NCI-H1417 (cell line): ENCODE data around the gene AK1.

Experiments used
- DNase-seq, 3 experiments: peaks; one replicate each; lab custom pipeline; 2025; lab: John Stamatoyannopoulos, UW

AK1 gene

DNA sequence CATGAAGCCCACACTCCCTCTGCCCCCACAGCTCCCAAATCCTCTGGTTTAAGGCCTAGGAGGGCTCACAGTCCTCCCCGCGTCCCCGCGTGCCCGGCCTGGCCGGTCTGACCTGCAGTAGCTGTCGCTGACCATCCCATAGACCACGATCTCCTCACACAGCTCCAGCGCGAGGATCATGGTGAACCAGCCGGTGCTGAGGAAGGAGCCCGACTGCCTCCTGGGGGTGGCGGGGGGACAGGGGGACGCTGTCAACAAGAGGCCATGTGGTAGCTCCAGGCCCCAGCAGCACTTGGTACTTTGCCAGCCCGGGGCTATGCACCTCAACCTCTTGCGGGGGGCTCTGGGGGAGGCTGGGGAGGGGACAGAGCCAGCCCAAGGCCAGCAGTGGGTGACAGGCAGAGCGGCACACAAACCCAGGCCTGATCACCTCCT, 32.4 kb upstream of the AK1 start:
- no peak for DNase-seq

DNA sequence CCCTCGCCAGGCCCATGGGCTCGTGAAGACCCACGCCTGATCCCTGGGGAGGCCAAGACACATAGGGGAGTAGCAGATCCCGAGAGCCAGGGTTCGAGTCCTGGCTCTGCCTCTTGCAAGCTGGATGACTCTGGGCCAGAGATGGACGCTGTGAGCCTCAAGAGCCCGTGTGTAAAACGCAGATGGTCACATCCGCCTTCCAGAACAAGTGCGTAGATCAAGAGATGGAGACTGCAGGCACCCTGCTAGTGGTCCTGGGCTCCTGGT, 31.1 kb upstream of the AK1 start:
- DNase-seq, result no peak

DNA sequence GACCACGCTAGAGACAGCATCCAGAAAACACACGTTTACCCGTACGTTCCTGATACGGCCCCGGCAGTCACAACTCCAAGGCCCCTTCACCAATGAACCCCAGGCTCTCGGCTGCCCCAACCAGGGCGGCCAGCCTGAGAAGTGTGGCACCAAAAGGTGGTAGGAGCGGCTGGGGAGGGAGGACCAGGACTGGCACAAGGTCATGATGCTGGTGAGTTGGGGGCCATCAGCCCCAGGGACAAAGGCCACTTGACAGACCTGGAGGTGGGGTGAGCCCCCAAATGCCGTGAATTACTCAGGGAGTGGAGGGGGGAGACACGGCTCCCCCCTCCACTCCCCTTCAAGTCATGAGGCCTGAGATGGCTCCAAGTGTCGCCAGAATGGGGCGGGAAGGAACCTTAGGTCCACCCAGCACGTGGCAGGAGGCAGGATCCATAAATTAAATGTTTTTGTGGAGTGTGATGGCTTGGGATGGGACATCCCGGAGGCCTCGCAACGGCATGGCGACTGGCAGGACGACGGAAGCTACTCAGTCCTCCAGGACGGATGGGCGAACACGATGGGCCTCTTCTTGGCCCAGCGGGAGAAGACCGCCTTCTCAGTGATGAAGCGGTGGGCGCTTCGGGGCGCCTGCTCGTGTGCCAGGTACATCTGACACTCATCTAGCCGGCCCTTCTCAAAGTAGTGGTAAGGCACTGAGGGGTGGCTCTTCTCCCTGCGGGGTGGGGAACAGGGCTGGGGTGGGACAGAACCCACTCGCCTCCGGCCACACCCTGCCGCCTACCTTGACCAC, 30.6 kb upstream of the AK1 start:
- no peak for DNase-seq

DNA sequence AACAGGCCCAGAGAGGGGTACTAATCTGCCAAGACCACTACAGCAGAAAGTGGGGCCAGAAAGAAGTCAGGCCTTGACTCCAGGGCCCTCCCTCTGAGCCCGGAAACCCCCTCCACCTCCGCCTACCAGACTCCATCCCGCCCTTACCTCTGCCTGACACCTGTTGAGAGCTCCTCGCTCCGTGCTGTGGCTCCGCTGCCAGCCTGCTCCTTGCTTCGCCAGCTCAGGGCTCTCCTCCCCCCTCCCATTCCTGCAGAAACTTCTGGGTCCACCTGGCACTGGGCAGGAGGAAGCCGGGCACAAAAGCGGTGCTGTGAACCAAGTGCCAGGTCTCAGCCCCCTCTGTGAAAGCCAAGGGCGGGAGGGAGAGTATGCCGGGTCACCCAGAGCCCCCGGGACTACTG, 28.3 kb upstream of the AK1 start:
- DNase-seq, result no peak

DNA sequence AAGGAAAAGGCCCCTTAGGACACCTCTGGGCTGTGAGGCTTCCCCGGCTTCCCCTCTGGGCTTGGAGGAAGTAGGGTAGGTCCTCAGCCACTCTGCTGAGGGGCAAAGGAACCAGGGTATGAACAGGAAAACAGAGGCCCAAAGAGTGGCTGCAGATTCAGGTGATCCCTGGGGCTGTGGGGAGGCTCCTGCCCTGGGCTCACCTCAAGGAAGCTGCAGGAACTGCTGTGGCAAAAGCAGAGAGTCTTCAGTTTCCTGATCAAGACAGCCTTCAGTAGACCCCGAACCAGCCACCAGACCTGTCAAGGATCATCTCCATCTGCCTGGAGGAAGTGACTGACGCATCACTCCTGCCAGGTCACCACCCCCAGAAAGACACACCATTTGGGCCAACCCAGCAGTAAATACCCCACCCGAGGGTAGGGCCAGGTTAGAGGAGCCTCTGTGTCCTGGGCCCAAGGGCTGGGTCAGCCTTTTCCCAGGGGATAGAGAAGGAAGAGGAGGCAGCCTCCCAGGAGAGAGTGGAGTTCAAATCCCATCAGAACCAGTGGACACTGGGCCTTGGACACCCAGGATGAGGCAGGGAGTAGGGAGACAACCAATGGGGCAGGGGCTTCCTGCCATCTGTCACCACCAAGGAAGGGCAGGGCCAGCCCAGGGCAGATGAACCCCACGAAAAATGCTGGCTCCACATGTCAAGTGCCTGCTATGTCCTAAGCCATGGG, 27.7 kb upstream of the AK1 start:
- DNase-seq, result no peak

DNA sequence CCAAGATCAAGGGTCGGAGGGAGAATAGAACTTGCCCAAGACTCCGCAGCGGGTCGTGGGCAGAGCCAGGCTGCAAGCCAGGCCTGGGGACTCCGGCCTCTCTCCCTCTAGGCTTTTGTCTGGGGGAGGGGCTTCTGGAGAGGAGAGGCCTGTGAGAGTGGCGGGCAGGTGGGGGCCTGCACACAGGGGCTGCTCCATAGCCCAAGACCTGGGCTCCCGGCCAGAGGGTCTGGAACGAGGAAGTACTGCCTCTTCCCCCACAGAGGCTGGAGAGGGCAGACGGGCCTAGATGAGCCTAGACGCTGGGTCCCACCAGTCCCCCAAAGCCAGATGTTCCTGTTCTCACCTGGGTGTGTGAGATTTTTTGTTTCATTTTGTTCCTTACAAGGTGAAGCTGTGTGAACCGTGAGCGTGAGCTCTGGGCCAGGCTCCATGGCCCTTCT, 27.1 kb upstream of the AK1 start:
- no peak for DNase-seq

DNA sequence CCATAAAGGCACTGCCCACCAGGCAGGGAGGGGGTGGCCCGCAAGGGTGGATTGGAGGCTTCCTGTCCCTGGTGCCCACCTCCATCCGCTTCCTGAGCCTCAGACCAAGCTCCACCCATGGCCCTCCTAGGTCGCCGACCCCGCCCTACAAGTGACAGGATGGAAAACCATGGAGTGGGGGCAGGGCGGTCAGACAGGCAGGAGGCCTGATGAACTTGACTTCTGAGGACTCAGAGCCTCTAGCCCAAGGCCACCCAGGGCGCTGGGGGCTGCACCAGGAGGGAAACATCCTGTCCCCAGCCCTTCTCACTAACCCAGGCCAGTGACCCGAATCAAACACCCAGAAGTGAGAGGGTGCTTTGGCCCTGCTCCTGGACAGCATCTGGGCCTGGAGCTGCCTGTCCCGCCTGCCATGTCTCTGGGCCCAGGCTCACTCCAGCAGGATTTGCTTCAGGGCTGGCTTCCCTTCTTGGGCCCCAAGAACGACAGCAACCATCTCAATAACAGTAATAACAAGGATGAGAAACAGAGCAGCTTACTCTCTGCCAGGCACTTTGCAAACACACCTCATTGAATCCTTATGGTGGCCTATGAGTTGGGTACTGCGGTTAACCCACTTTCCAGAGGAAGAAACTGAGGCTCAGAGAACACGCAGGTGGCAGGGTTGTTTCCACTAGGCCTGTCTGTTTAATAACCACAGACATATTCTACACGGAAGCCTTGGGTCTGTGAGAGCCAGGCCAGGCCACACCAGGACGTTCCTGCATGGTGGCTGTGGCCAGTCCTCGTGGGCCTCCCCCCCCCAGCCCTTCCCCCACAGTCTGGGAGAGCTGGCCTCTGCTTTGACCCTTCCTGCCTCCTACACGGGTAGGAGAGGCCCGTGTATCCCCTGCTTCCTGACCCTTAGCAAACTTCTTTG, 26.3 kb upstream of the AK1 start:
- no peak for DNase-seq

DNA sequence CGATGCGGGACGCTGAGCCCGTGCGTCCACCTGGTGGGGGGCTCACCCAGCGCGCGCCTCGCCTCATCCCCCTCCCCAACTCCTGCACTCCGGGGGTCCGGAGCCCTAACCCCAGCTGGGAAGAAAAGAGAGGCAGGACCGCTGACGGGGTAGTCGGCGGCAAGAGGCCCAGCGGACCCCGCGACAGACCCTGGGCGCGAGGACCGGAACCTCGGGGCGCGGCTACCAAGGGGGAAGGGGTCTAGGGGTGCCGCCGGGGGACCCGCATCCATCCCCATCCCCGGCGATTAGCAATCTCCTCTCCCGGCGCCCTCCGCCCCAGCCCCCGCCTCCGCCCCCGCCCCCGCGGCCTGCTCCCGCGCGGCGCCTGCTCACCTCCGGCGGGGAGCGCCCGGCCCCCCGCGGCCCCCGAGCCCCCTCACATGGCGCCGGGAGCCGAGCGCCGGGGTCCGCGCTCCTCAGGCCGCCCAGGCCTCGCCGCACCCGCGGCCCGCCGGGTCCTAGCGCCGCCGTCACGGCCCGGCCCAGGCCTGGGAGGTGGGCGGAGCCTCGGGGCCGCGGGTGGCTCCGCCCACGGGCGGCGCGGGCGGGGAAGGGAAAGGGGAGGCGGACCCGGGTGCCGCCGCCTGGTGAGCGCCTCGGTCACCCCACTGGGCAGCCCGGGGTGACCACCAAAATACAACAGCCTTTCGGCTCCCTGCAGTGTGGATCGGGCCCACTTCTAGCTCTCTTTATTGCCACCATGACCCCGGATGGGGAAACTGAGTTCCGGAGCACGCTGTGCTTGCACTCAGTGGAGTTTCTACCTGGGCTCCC, 21.9 kb upstream of the AK1 start, which contains the start of gene ST6GALNAC6:
TSS of gene ST6GALNAC6 (minus strand) at position 476 of the 816 bp plus-strand sequence. CDS start 1,622 bp downstream, outside the sequence.
- peak; percentile 63 to 84 (median 75) for DNase-seq

DNA sequence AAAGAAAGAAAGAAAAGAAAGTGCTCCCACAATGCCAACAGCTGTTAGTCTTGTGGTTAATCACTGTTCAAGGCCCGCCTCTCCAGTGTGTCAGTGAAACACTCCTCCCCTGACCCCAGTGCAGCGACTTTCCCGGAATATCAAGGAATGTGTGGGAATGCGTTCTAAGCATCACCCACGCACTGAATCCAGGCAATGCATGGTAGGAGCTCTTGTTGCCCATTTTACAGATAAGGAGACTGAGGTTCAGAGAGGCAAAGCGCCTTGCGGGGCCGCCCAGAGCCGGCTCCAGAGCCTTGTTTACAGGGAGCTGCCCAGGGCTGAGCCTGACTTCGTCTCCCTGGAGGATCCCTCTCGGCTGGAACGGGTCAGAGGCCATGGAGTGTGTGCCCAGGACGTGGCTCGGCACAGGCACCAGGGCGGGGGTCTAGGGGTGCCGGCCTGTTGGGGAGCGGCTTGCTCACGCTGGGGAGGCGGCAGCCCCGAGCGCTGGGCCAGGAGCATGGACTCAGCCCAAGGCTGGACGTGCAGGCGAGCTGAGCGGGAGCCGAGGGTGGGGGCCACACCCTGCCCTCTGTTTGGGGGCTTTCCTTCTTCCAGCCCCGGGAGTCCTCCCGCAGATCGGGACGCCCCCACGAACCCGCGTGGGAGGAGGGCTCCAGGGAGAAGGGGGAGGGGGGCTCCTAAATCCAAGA, 21.1 kb upstream of the AK1 start:
- DNase-seq, result peak in 1 of 3 experiments; percentile 48

DNA sequence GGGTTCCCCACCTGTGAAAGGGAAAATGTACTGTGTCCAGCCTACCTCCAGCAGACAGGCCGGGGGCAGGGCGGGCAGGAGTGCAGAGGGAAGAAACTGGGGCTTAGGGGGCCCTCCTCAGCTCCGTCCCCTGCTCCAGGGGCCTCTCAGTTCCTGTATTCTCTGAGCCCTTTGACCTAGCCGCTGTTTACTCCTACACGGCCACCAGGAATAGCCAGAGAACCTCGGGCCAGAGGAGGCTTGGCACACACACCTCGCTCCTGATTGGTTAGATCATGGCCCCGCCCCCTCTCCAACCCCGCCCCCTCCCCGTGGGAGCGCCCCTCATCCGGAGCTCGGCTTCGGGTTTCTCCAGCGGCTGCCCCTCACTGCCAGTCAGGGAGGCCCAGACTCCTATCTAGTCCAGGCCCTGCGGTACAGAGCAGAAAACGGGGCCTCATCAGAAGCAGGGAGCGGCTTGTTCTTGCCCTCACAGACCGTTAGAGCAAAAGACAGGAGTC, 19.8 kb upstream of the AK1 start:
- no peak for DNase-seq

DNA sequence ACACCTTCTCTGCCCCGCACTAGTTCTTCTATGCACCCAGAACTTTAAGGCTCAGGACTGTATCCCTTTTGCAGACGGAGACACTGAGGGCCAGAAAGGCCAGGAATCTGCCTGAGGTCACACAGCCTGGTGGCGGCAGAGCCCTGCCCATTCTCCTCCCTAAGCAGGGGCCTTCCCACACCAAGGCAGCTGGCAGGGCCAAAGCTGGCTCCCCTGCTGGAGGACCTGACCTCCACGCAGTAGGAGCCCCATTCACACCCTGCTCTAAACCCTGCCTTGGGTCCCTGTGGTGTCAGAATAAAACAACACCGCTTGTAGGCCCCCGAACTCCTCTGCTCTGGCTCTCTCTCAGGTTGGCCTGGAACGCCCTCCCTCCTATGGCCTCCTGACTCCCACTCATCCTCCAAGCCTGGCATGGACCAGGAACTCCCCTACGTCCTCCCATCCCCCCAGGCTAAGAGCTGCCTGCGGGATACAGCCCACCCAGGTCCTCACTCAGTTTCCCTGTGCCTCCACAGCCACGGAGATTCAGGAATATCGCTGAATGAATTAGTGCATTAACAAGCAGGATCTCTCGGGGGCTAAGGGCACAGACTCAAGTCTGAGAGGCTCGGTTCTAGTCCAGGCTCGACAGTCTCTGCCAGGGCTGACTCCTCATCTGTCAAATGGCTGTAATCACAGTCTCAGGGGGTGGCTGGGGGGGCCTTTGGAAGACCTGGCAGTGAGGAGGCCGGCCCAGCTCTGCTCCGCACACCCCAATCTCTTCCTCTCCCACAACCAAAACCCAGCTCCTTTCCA, 19.1 kb upstream of the AK1 start:
- no peak for DNase-seq

DNA sequence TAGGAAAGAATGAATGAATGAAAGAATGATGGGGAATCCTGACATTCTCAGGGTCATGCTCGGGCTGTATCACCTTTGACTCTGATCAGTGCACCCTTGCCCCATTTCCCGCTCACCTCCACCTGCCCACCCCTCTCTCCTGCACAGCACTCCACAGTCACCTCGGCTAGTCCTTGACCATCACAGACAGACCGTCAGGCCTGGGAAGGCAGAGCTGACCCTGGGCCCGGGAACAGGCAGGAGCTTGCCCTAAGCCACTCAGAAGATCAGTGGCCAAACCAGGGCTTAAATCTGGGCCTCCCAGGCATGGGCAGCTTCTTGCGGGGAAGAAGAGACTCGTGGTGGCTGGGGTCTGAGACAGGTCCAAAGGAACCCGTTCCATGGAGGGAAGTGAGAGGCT, 18.3 kb upstream of the AK1 start:
- no peak for DNase-seq

DNA sequence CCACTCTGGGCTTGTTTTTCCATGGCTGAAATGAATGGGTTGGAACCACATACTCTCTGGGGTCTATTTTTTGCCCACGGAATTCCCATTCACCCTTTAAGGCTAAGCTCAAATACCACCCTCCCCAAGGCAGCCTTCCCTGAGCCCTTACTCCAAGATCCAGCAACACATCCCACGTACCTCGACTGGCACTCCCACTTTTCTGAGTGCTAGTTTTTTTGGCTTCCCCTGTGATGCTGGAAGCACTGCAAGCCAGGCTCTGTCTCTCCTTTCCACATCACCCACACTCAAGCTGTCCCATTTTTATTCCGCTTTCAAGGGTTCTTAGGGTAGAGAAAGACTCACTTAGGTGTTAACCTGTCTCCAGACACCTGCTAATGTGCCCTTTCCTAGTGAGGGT, 15.9 kb upstream of the AK1 start:
- no peak for DNase-seq

DNA sequence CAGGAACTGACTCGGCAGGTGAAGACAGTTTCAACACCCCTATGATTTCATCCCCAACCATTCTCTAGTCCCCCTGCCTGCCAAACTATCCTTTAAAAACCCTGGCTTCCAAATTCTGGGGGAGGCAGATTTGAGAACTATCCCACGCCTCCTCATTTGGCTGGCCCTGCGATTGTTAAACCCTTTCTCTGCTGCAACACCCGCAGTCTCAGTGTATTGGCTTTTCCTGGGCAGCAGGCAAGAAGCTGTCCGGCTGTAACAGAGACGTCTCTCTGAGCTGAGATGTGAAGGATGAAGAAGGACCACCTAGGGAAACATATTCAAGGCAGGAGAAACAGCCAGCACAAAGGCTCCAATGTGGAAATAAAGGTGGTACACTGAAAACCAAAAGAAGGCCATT, 15.4 kb upstream of the AK1 start:
- no peak for DNase-seq

DNA sequence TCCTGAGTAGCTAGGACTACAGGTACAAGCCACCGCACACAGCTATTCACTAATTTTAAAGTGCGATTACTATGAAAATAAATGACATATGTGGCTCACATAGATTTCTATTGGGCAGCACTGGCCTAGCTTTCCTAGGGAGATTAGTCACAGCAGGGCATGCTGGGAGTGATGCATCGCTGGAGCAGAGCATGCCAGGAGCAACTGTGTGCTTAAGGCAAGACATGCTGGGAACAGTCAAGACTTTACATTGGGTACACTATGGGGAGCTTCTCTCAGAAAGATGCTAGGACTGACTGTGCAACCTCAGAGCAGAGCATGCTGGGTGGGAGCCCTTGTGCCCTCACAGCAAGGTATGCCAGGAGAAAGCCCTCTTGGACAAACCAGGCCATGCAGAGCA, 12.6 kb upstream of the AK1 start:
- DNase-seq, result no peak

DNA sequence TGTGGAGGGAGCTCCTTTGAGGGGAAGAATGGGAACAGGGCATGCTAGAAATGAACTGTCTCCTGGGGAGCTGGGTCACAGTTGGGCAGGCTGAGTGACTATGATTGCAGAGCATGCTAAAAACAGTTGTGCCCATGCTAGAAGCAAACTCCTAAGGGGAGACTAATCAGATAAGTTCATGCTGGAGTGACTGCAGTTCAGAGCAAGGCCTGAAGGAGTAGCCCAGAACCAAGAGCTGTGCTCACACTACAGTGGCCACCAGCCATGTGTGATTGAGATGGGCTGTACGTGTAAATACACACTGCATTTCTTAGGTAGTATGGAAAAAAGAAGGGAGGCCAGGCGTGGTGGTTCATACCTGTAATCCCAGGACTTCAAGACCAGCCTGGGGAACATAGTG, 10.3 kb upstream of the AK1 start:
- DNase-seq, result no peak

DNA sequence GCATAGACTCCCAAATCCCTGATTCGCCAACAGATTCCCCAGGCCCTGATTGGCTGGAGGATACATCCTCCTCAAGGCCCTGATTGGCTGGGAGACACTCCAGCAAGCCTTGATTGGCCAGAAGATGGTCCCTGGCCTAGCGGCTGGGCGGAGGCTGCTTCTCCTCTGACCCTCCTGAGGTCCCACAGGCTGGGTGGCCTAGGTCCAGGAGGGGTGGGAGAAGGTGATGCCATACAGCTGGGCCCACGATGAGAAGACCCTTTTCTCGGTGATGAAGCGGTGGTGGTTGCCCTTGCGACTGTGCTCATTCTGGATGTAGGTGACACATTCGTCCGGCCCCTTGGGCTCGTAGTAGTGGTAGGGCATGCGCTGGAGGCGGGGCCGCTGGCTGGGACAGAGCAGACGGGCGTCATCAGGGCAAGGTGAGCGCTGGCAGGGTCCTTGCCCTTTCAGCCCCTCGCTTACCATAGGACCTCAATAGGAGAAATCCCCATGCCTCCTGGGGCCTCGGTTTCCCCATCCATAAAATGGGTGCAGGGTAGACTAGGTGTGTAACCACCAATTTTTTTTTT, 9.0 kb upstream of the AK1 start:
- DNase-seq, result no peak

DNA sequence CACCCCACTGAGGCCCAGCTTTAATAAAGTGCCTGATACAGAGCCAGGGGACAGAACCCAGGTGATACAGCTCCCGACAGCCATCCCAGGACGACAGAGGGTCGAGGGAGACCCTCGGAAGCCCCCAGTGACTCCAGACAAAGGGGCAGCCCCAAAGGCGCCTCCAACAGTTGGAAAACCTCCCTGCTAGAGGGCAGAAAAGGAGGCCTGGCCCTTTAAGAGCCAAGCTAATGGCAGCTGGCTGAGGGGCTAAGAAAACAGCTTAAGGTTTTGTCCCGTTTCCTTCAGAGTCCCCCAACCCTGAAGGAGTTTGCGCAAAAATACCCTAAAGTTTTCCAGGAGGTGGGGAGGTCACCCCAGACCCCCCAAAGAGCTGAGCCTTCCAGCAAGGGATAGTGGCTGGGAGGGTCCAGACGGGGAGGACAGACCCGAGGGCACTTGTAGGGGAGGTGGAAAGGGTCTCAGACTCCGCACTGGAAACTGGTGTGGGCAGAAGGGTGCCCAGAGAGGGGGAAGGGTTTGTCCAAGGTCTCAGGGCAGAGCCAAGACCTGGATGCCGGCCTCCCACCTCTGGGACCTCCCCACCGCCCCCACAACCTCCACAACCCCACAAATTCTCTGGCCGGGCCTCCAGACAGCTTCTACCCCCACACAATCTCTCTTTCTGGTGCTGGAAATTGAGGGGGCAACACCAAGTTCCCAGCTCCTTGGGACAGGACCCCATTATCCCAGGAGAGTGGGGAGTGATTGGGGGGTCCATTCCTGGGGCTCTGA, 8.2 kb upstream of the AK1 start:
- no peak for DNase-seq

DNA sequence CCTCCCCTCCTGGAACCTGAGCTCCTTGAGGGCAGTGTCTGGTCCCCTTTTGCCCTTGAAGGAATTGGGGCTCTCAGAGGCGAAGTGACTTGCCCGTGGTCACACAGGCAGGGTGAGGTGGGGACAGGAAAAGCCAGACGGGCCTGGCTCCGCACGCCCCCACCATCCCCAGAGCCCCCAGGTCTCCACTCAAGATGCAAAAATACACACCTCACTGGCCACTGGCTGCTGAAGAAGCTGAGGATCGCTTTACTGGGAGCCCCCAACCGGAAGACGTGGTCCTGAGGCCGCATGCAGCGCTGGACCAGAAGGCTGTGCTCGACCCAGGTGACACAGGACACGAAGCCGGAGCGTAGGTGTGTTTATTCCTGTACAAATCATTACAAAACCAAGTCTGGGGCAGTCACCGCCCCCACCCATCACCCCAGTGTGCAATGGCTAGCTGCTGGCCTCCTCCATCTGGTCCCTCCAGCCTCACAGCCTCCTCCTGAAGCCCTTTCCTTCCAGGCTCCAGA, 7.6 kb upstream of the AK1 start:
- no peak for DNase-seq
